H1 (cell line): ENCODE data around the gene SRGAP3. TPM values are rescaled to one million over a fixed set of nuclear protein-coding genes. Genes with fewer than 3 reads are reported as not detected.

ENCODE experiments used
- JUND ChIP-seq: IDR thresholded peaks from 2 replicates; pipeline ENCODE4 v1.6.1; 2011; ENCODE audit warnings: mild to moderate bottlenecking, improper control_type of control experiment, low read length
- PHF8 ChIP-seq: fragments of 200-600 bp; sonication (generic); conservative IDR thresholded peaks from 2 replicates; pipeline ENCODE4 v1.7.1; 2012; ENCODE audit warnings: low read depth, mild to moderate bottlenecking, inconsistent platforms, low read length, moderate library complexity
- SP1 ChIP-seq: IDR thresholded peaks from 2 replicates; pipeline ENCODE4 v1.6.1; 2011; ENCODE audit warnings: low read depth, low read length
- SUZ12 ChIP-seq: fragments of 200-600 bp; sonication (generic); IDR thresholded peaks from 2 replicates; pipeline ENCODE4 v1.6.1; 2012; ENCODE audit warnings: mild to moderate bottlenecking, inconsistent platforms, low read length, moderate library complexity, mixed read lengths
- polyA plus RNA-seq, 7 experiments: library from polyadenylated mRNA; depleted of rRNA in 3 of 7; stranded (reverse) in 5 of 7; unstranded in 2 of 7; fragments of >200 nt in 5 of 7; fragments of 200-250 nt in 2 of 7; gene quantifications; 1 replicate in 5 of 7; 2 replicates in 1 of 7; 4 replicates in 1 of 7; pipeline versions ENCODE4 v1.2.1 to v1.2.3, GENCODE V29; 2011 to 2013; ENCODE audit warnings: missing spikeins in 2 of 7, mixed read lengths in 2 of 7
- total RNA-seq: library from RNA; stranded (reverse); fragmentation: NEBNext Ultra II Directional; extraction: Animal tissue kit (Norgen Biotek cat#: 25700); gene quantifications from 2 replicates; pipeline ENCODE4 v1.2.1, GENCODE V29; 2021

SRGAP3 gene
- total and polyA plus RNA-seq, 2 of the 8 experiments (the other 6 are each of a cell fraction or from before 2014, with no cell fraction given): 5.8 to 11.4 TPM

DNA sequence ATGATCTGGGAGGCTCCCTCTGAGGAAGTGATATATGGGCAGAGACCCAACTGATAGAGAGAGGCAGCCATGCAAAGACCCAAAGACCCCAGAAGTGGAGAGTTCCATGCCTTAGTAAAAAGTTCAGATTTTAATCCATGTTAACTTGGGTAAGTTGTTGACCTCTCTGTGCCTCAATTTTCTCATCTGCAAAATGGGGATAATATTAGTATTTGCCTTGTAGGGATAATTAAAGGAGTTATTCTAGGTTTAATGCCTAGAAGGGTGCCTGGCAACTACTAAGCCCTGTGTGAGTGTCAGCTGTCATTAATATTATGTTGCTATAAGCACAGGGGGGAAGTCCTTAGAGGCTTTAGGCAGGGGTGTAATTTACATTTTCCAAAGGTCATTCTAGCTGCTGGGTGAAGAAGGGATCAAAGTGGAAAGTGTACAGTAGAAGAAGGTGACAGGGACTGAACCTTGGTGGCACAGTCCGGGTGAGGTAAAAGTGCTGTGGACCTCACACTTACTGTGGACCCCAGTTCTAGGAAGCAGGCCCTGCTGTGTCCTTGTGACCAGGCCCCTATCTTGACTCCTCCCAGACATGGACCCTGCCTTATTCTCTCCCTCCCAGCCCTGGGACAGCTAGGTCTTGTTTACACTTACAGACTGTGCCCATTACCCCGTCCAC lies 283.2 kb downstream of the SRGAP3 start (continued):
- TF ChIP-seq SP1 (no peak), JUND (no peak), PHF8 (no peak), SUZ12 (no peak)
